HFFc6 (cell line): ENCODE data around the gene ADK. TPM values are rescaled to one million over a fixed set of nuclear protein-coding genes. Genes with fewer than 3 reads are reported as not detected.

Experiments
- DNase-seq: peaks from one replicate; pipeline ENCODE4 v3.0.0-alpha.2; 2018
- H3K27ac Mint-ChIP-seq: 2 replicates; pipeline ENCODE4 v1.8.0; 2020; ENCODE audit warnings: mild to moderate bottlenecking, mixed read lengths
- H3K27me3 Mint-ChIP-seq: 2 replicates; pipeline ENCODE4 v1.8.0; 2021; ENCODE audit warnings: mild to moderate bottlenecking, moderate library complexity, mixed read lengths; ENCODE audit not compliant: insufficient read depth
- H3K36me3 Mint-ChIP-seq: 2 replicates; pipeline ENCODE4 v1.8.0; 2021; ENCODE audit warnings: low read depth, mixed read lengths
- H3K4me1 Mint-ChIP-seq: 2 replicates; pipeline ENCODE4 v1.8.0; 2020; ENCODE audit warnings: low read depth, mixed read lengths
- H3K4me3 Mint-ChIP-seq: 2 replicates; pipeline ENCODE4 v1.8.0; 2020; ENCODE audit warnings: mild to moderate bottlenecking, moderate library complexity, mixed read lengths
- H3K9me3 Mint-ChIP-seq: 2 replicates; pipeline ENCODE4 v1.8.0; 2020; ENCODE audit warnings: mild to moderate bottlenecking, mixed read lengths
- total RNA-seq, 6 experiments: library from RNA; stranded (reverse); fragmentation: NEBNext Ultra II Directional; extraction: Animal tissue kit (Norgen Biotek cat#: 25700); gene quantifications; 2 replicates in 1 of 6; 3 replicates in 5 of 6; pipeline ENCODE4 v1.2.3, GENCODE V29; 2021
- TF ChIP-seq, protein P1 (sequence below): fragments of 200-600 bp; sonication (generic); IDR thresholded peaks from 2 replicates; pipeline ENCODE4 v1.5.0; 2021; ENCODE audit warnings: antibody characterized with exemption, mild to moderate bottlenecking

ADK gene
- total RNA-seq, 6 experiments from 2014 or later, result 74.1 to 97.6 (median 86.0) TPM

DNA sequence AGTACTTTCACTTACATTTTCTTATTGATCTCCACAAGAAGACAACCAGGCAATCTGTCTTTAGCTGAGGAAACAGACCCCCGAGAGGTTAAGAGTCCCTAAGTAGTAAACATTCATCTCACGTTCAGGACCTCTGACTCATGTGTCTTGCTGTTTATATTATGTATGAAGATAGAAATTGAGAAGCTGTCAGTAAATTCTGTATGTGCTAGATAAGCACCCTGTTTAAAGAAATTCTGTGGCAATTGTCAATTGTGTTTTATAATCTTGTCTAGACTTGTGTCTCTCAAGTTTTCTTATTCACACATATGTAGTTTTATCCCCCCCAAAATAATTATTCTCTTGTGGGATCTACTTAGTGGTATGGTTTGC is 14.5 kb downstream of the ADK start:
- H3K27ac Mint-ChIP-seq, result no peak overlapping the region; the same call in 1 of the 2 replicates
- DNase-seq, result no peak
- H3K36me3 Mint-ChIP-seq, result 0 out of 2 replicates have a peak, but pooled peaks cover 4% of the 10 kb centered on the region

DNA sequence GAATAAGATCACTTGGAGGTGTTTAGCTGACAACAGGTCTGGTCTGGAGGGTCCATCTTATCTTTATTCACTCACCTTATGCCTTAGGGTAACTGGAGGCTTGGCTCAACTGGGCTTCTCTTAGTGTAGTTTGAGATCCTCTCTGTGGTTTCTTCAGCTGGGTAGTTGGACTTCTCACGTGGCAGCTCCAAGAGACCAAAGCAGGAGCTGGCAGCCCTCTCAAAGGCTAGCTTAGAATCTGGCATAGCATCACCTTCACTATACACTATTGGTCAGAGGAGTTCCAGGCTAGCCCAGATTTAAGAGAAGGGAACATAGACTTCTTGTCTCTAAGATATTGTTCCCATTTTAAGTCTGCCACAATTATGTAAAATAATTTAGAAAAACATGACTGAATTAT is 16.4 kb downstream of the ADK start:
- Mint-ChIP-seq H3K27ac (no peak overlapping the region), H3K27me3 (peaks cover 3% of the 10 kb centered on the region; the same call in 1 of the 2 replicates), H3K36me3 (0 out of 2 replicates have a peak, but pooled peaks cover 4% of the 10 kb centered on the region), H3K4me1 (peaks cover 36% of the 10 kb centered on the region), H3K4me3 (no peak overlapping the region), H3K9me3 (no peaks in the 10 kb centered on the region)
- TF ChIP-seq, protein P1, sequence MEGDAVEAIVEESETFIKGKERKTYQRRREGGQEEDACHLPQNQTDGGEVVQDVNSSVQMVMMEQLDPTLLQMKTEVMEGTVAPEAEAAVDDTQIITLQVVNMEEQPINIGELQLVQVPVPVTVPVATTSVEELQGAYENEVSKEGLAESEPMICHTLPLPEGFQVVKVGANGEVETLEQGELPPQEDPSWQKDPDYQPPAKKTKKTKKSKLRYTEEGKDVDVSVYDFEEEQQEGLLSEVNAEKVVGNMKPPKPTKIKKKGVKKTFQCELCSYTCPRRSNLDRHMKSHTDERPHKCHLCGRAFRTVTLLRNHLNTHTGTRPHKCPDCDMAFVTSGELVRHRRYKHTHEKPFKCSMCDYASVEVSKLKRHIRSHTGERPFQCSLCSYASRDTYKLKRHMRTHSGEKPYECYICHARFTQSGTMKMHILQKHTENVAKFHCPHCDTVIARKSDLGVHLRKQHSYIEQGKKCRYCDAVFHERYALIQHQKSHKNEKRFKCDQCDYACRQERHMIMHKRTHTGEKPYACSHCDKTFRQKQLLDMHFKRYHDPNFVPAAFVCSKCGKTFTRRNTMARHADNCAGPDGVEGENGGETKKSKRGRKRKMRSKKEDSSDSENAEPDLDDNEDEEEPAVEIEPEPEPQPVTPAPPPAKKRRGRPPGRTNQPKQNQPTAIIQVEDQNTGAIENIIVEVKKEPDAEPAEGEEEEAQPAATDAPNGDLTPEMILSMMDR, result no peak
- no peak for DNase-seq

More for the DNA sequence above, 14.5 kb downstream of the ADK start:
- Mint-ChIP-seq H3K9me3 (no peaks in the 10 kb centered on the region), H3K4me3 (peak overlapping the region; percentile 22; the same call in 1 of the 2 replicates), H3K4me1 (peaks cover 30% of the 10 kb centered on the region), H3K27me3 (peaks cover 7% of the 10 kb centered on the region)
- TF ChIP-seq, protein P1, result no peak

DNA sequence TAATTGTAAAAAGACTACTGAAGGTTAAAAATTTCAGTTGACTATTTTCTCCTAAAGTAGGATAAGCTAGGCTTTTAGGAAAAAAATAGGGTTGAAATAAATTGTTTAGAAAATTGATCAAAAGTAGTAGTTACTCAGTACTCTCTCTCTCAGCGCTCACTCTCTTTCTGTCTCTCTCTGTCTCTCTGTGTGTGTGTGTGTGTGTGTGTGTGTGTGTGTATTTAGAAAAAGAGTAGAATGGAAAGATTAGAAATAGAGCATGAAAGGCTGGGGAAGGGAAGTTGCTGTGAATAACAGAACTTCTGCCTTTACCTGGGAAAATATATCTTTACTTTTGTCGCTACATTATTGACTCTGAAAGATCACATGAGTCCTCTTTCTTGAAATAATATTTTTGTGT is 20.6 kb downstream of the ADK start:
- H3K27ac Mint-ChIP-seq, result no peak overlapping the region
- H3K4me1 Mint-ChIP-seq, result peaks cover 15% of the 10 kb centered on the region
- H3K9me3 Mint-ChIP-seq, result no peaks in the 10 kb centered on the region
- no peak for DNase-seq
- no peaks in the 10 kb centered on the region; the same call in 1 of the 2 replicates for H3K27me3 Mint-ChIP-seq
- H3K36me3 Mint-ChIP-seq, result no peaks in the 10 kb centered on the region
- no peak overlapping the region for H3K4me3 Mint-ChIP-seq
- TF ChIP-seq, protein P1, result no peak

DNA sequence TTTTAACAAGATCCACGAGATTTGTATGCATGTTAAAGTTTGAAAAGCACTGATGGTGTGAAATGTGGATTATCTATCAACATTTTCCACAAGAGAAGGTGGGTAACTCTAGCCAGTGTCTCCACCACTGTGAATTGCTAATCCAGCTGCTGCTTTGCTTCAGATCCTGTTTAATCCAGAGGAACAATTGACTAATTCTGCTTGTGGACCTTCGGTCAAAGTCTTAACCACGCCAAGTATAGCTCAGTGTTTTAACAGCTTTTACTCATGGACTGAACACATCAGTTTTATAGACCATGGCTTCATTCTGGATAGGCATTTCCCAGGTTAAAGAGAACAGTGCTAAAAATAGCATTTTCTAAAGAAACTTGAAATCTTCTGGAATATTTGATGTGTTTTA is 23.5 kb downstream of the ADK start:
- Mint-ChIP-seq H3K4me1 (peaks cover 32% of the 10 kb centered on the region), H3K27me3 (no peaks in the 10 kb centered on the region; the same call in 1 of the 2 replicates), H3K36me3 (peaks cover 6% of the 10 kb centered on the region), H3K4me3 (no peak overlapping the region), H3K9me3 (no peaks in the 10 kb centered on the region), H3K27ac (no peak overlapping the region)
- no peak for DNase-seq
- TF ChIP-seq, protein P1, result no peak

DNA sequence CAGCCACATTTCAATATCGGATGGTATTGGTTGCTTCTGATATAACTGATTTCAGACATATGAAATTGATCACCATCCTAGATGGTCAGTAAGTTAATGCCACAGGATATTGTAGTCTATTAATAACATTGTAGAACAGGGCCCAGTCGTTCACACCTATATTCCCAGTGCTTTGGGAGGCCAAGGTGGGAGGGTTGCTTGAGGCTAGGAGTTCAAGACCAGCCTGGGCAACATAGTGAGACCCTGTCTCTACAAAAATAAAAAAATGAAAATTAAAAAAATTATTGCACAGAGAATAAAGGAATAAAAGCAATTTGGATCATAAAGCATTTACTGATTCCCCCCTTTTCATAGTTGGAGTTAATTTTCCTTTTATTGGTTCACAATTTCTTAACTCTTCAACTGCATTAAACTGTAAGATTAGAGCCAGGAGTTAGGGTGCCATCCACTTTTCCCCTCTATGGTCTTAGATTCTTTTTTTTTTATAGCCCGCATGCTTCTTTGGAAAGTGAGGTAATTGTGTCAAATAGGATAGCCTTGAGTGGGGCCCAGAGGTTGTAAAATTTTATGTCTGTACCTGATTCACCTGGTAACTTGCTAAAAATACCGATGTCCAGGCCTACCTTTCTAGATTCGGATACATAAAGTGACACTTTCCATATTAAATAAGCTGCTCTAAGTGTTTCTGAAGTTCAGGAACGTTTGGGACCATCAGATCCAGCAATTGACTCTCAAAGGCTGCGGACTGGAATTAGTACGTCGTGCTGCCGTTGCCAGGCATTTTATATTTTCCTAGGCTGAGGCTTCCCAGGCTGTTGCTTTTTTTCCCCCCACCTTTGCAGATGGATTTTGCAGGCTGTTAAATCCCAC is 24.7 kb downstream of the ADK start:
- TF ChIP-seq, protein P1, result no peak
- Mint-ChIP-seq H3K9me3 (no peaks in the 10 kb centered on the region), H3K27ac (peak overlapping the region; percentile 99), H3K27me3 (no peaks in the 10 kb centered on the region; the same call in 1 of the 2 replicates), H3K4me1 (peaks cover 37% of the 10 kb centered on the region), H3K4me3 (peak overlapping the region; percentile 95), H3K36me3 (peaks cover 9% of the 10 kb centered on the region)
- DNase-seq, result no peak
